SK-N-SH treated with all-trans-retinoic acid at 6 μM for 48 hours (cell line): ENCODE data around the gene PJA2.

Source experiments
- ARNTL ChIP-seq: fragments of 450-650 bp; formaldehyde crosslinking; IDR thresholded peaks from 2 replicates; pipeline ENCODE4 v1.5.0; 2020; ENCODE audit warnings: low read depth, mild to moderate bottlenecking, moderate library complexity, borderline replicate concordance
- CREB5 ChIP-seq: fragments of 250-450 bp; sonication (Bioruptor Pico); IDR thresholded peaks from 2 replicates; pipeline ENCODE4 v1.5.1; 2020; ENCODE audit warnings: low read depth, mild to moderate bottlenecking, moderate library complexity
- CSRNP3 ChIP-seq: fragments of 250-450 bp; sonication (Bioruptor Pico); IDR thresholded peaks from 2 replicates; pipeline ENCODE4 v1.5.1; 2021; ENCODE audit warnings: mild to moderate bottlenecking, moderate library complexity
- ESRRG ChIP-seq: fragments of 250-450 bp; sonication (Bioruptor Pico); IDR thresholded peaks from 2 replicates; pipeline ENCODE4 v1.6.1; 2021; ENCODE audit warnings: mild to moderate bottlenecking
- OSR1 ChIP-seq: fragments of 250-450 bp; sonication (Bioruptor Pico); IDR thresholded peaks from 2 replicates; pipeline ENCODE4 v1.8.0; 2022; ENCODE audit warnings: moderate library complexity, mild to moderate bottlenecking, inconsistent platforms
- PATZ1 ChIP-seq: fragments of 250-450 bp; sonication (Bioruptor Pico); IDR thresholded peaks from 2 replicates; pipeline ENCODE4 v1.8.0; 2020; ENCODE audit warnings: mild to moderate bottlenecking, moderate library complexity, borderline replicate concordance
- POU6F1 ChIP-seq: fragments of 250-450 bp; sonication (Bioruptor Pico); IDR thresholded peaks from 2 replicates; pipeline ENCODE4 v1.8.0; 2021; ENCODE audit warnings: low read depth, mild to moderate bottlenecking, moderate library complexity, borderline replicate concordance
- RARB ChIP-seq: fragments of 250-450 bp; sonication (Bioruptor Pico); IDR thresholded peaks from 2 replicates; pipeline ENCODE4 v1.8.0; 2021; ENCODE audit warnings: mild to moderate bottlenecking, moderate library complexity
- SNAI2 ChIP-seq: fragments of 250-450 bp; sonication (Bioruptor Pico); IDR thresholded peaks from 2 replicates; pipeline ENCODE4 v1.5.0; 2020; ENCODE audit warnings: mild to moderate bottlenecking, moderate library complexity
- TCF4 ChIP-seq: fragments of 250-450 bp; sonication (Bioruptor Pico); IDR thresholded peaks from 2 replicates; pipeline ENCODE4 v1.8.0; 2021; ENCODE audit warnings: mild to moderate bottlenecking, moderate library complexity, borderline replicate concordance
- ZFP3 ChIP-seq: fragments of 250-450 bp; sonication (Bioruptor Pico); IDR thresholded peaks from 2 replicates; pipeline ENCODE4 v1.5.0; 2020; ENCODE audit warnings: mild to moderate bottlenecking, moderate library complexity
- ZFP30 ChIP-seq: fragments of 450-650 bp; formaldehyde crosslinking; IDR thresholded peaks from 2 replicates; pipeline ENCODE4 v1.5.0; 2022; ENCODE audit warnings: mild to moderate bottlenecking, moderate library complexity
- ZNF565 ChIP-seq: fragments of 450-650 bp; formaldehyde crosslinking; conservative IDR thresholded peaks from 2 replicates; pipeline ENCODE4 v1.5.0; 2020; ENCODE audit warnings: low read depth, mild to moderate bottlenecking, moderate library complexity
- ZNF8 ChIP-seq: fragments of 450-650 bp; formaldehyde crosslinking; IDR thresholded peaks from 2 replicates; pipeline ENCODE4 v1.5.0; 2020; ENCODE audit warnings: mild to moderate bottlenecking, moderate library complexity

GRCh38 chr5:109416882-109417281 lies 7.1 kb upstream of the PJA2 start:
- no peak for TF ChIP-seq ARNTL (CRISPR knock-in tag)
- TF ChIP-seq OSR1 (CRISPR knock-in tag) = no peak
- TF ChIP-seq ESRRG (CRISPR knock-in tag) = no peak
- no peak for TF ChIP-seq TCF4 (CRISPR knock-in tag)
- no peak for TF ChIP-seq RARB (CRISPR knock-in tag)
- no peak for TF ChIP-seq ZFP3 (CRISPR knock-in tag)
- no peak for TF ChIP-seq ZFP30 (CRISPR knock-in tag)
- TF ChIP-seq CSRNP3 = no peak
- no peak for TF ChIP-seq POU6F1 (CRISPR knock-in tag)
- no peak for TF ChIP-seq CREB5 (CRISPR knock-in tag)
- TF ChIP-seq ZNF8 (CRISPR knock-in tag) = no peak
- TF ChIP-seq PATZ1 (CRISPR knock-in tag) = no peak
- no peak for TF ChIP-seq SNAI2
- TF ChIP-seq ZNF565 (CRISPR knock-in tag) = no peak
